GM10266 (cell line): ENCODE measurements around the gene FBXL19.
A peak's percentile ranks its signal among the peaks of the same experiment; 100 is the strongest.

Experiments used
- DNase-seq: peaks from one replicate; pipeline ENCODE4 v3.0.0; 2012; ENCODE audit errors: extremely low spot score
- TF ChIP-seq, protein P1 (sequence below): IDR thresholded peaks from 2 replicates; pipeline ENCODE4 v1.5.1; 2012; ENCODE audit warnings: mild to moderate bottlenecking, low read depth; ENCODE audit not compliant: control insufficient read depth, insufficient read depth; ENCODE audit errors: missing control alignments

Gene FBXL19

DNA sequence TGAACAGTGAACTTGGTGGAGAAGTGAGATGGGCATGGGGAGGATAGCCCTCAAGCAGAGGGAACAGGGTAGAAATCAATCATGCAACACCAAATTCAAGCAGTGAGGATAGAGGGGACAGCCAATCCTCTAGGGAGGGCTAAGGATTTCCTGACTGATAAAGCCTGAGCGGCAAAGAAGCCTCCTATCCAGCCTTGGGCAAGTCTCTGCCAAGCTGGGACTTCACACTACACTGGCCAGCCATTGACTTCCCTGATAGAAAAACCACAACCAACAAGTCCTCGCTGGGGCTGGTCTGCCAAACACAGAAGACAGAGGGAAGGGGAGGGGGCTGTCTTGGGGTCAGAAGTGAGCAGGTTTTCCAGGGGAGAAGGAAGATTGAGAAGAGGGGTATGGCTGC is 2.5 kb upstream of the FBXL19 start:
- TF ChIP-seq, protein P1, sequence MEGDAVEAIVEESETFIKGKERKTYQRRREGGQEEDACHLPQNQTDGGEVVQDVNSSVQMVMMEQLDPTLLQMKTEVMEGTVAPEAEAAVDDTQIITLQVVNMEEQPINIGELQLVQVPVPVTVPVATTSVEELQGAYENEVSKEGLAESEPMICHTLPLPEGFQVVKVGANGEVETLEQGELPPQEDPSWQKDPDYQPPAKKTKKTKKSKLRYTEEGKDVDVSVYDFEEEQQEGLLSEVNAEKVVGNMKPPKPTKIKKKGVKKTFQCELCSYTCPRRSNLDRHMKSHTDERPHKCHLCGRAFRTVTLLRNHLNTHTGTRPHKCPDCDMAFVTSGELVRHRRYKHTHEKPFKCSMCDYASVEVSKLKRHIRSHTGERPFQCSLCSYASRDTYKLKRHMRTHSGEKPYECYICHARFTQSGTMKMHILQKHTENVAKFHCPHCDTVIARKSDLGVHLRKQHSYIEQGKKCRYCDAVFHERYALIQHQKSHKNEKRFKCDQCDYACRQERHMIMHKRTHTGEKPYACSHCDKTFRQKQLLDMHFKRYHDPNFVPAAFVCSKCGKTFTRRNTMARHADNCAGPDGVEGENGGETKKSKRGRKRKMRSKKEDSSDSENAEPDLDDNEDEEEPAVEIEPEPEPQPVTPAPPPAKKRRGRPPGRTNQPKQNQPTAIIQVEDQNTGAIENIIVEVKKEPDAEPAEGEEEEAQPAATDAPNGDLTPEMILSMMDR: no peak
- no peak for DNase-seq

DNA sequence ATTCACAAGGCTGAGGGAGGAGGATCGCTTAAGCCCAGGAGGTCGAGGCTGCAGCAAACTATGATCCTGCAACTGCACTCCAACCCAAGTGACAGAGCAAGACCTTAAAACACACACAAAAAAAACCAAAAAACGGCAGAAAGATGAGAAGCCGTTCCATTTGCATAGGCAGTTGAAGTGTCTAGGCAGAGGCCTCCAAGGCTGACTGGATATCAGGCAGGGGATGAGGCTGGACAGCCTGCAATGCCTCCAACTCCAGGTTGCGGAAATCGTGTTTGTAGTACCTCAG is 2.0 kb upstream of the FBXL19 start:
- no peak for DNase-seq
- TF ChIP-seq, protein P1: no peak

DNA sequence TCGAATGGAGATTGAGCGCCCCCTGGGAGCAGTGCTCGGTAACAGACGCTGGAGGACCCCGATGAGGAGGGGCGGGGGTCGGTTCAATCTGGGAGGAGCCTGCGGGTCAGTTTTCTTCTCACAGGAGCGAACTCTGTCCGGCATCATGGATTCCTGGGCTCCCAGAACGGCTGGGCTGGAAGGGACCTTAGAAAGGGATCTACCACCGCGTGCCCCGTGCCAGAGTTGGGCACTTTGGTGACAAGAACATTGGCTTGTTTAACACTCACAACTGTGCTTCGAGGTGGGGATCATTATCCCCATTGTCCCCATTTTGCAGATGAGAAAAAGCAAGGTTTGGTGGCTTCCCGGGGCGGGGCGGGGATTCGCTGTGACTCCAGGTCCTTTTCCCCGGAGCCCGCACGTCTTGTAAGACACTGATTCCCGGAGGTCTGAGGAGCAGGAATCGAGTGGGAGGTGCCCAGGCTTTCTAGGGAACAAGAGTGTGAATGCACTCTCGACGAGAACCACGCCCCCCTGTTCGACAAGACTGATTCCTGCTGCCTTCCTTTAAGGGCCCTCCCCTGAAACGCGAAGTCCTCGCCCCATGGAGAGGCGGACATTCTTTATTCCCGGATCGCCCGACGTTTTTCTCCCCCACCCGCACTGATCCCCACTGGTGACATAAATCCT is 1.5 kb upstream of the FBXL19 start:
- DNase-seq: peak; percentile 80
- TF ChIP-seq, protein P1: peak; percentile 84

DNA sequence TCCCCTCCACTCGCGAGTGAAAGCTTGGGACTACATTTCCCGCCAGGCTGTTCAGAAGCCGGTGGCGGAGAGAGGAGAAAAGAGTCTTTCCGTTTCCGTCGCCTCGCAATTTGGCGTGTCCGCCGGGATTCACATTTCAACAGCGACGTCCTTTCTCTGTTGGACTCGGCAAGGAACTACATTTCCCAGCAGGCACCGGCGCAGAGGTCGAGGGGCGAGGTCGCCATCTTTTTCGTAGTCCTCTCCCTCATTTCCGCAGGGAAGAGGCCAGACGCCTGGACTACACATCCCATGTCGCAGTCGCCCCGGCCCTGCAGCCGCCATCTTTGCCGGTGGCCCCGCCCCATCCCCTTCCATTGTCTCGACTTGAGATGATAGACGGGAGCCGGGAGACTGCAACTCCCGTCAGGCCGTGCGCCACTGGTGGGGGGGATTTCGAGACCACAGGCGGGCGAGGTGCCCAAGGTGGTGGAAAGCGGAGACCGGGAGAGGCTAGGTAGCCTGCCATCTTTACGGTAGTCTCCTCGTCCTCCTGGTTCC is 882 bp upstream of the FBXL19 start:
- TF ChIP-seq, protein P1: no peak

DNA sequence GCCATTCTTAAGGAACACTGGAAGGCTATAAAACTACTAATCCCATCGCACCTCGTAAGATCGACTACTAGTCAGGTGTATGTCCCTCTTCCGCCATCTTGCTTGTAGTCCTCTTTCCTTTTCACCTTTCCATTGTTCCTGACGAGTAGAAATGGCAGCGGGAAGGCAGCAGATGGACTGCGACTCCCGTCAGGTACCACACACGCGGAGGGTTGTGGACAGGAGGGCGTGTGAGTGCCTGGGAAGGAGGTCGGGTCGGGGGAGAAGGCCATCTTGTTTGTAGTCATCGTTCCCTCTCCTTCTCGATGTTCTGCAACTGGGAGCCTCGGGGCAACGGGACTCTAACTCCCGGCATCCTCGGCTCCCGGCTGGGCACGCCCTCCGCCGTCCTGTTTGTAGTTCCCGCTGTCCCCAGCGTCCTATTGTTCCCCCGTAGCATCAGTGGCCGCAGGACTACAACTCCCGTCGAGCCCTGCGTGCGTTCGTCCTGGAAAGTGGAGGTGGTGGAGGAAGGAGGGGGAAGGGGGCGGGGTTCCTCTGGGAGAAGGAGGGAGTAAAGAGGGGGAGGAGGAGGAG is 324 bp upstream of the FBXL19 start:
- peak; percentile 97 for DNase-seq
- TF ChIP-seq, protein P1: no peak

More for the DNA sequence above, 882 bp upstream of the FBXL19 start:
- DNase-seq: peak; percentile 94

DNA sequence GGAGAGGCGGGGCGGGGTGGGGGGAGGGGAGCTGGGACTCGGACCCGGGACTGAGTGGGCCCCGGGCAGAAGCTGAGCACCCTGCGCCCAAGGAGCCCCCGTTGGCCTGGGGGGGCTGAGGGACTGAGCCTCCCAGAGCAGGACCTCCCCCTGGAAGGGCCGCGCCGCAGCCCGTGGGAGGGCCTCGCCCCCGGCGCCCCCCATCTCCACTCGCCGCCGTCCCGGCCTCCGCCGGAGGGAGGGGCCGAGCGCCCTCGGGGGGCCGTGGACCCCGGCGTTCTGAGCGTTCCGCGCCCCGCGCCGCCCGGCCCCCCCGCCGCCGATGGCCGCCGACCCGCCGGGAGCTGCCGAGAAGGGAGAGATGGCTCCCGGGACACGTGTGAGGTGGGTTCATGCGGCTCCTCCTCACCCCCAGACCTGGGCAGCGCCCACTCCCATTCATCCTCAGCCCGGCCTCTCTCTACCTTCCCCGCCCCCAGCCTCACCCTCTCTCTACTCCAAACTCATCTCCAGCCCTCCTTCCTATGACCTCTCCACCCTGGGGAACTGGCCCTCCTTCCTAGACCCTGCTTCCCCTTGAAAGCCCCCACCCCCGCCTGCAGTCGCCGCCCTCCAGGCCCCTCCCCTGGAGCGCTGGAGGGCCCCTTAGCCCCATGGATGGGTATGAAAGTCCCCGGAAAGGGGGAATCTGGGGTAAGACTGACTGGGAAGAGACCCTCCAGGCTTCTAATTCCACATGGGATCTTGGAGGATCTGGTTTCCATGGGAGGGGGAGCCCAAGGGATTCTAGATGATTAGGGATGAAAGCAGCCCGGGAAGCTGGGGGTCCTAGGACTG is 922 bp downstream of the FBXL19 start:
- TF ChIP-seq, protein P1: no peak

More for the DNA sequence above, 922 bp downstream of the FBXL19 start:
- peak; percentile 80 for DNase-seq
